HG03520 (cell line): ENCODE measurements around the gene JMJD7.

Source experiments
- ATAC-seq: cut with Tn5 transposase; IDR thresholded peaks from one replicate; pipeline ENCODE4 v1.9.1; 2021; ENCODE audit warnings: mild to moderate bottlenecking, moderate library complexity; ENCODE audit not compliant: unreplicated experiment

JMJD7 gene

GRCh38 chr15:41827880-41828806 lies at the start of gene JMJD7:
Gene JMJD7, plus strand, starts transcription at chr15:41828092. Its CDS starts 33 bp downstream, at chr15:41828125.
- ATAC-seq = peak; percentile 64

DNA sequence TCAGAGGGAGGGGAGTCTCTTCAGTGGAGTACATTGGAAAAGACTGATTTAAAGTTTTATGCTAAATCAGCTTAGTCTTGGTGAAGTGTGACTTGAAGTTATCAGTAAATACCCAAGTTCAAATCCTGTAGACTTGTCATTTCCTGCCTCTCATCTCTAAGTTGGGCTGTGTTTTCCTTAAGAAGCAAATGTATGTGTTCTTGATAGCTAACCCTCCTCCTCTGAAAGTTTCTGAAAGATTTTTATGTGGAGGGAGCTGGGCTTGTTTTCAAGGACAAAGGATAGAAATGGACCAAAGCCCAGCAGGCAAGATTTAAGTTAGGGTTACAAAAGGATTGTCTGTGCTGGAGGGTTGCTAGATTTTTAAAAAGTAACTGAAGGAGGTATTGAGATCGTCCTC lies 49.4 kb upstream of the JMJD7 start:
- no peak for ATAC-seq

- ATAC-seq = no peak
These were observed 48.2 kb upstream of the JMJD7 start for GRCh38 chr15:41779662-41780157.

DNA sequence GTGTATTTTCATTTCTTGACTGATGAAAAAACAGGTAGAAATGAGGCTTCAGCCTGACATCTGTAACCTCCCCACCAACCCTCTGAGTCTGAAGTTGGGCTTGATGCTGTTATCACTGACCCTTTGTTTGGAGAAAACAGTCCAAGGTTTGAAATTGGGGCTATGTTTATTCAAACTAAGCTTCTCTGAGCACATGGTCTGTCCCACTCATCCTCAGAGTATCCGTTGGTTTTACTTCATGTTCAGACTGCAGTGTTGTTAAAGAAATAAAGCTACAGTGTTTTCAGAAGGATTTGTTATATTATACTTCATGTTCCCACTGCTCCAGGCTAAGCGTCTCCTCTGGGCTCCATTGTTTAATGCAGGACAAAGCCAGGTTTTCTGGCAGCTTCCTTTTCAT lies 47.6 kb upstream of the JMJD7 start:
- no peak for ATAC-seq

DNA sequence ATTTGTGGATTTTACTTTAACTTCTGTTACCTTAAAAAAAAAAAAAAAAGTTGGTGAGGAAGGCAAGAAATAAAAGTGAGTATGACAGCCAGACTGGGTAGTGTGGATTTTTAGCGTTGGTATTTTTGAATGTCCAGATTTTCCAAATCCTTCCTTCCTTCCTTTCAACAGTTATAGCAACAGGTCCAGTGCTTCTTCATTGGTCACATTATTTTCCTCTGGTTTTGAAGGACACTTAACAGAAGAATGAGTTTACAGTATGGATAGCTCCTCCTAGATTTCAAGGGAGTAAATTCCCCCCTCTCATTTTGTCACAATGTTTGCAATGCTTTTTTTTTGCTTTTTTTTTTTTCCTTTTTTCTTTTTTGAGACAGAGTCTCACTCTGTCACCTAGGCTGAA lies 47.2 kb upstream of the JMJD7 start:
- ATAC-seq = no peak

DNA sequence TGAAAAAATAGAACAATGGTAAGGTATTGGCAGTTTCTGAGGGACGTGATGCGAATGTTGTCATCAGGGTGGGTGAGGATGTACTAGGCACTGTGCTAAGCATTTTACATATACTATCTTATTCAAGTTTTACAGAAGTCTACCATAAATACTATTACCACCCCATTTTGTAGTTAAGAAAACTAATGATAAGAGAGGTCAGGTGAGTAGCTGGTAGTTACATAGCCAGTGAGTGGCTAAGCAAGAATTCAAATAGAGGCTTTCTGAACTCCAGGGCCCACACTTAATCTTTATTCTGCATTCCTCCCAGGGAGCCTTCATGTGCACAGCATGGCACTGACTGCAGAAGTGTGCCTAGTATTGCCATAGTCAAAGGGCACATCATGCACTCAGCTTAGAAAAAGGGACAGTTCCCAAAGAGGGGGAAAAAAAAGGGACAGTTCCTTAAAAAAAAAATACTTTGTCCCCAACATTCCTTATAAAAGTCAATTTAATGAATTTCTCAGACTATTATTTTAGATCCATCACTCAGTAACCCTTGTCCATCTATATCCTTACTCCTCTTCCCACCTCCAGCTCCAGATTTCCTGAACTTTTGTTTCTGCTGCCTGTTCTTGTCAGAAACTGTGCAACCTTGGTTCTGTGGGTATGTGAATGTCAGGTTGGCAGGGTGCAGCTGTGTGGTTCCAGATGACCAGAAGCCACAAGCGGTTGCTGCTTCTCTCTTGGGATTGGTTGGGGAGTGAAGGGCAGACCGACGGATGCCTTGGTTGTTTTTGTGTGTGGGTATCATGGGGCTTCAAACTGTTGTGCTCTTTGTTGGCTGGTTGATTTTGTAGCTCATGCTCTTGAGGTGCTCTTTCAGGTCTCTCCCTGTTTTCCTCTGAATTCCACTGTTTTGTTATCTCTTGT lies 45.3 kb upstream of the JMJD7 start:
- no peak for ATAC-seq

GRCh38 chr15:41783296-41783695 lies 44.6 kb upstream of the JMJD7 start:
- ATAC-seq = no peak

GRCh38 chr15:41788262-41788661 lies 39.6 kb upstream of the JMJD7 start:
- ATAC-seq = no peak

DNA sequence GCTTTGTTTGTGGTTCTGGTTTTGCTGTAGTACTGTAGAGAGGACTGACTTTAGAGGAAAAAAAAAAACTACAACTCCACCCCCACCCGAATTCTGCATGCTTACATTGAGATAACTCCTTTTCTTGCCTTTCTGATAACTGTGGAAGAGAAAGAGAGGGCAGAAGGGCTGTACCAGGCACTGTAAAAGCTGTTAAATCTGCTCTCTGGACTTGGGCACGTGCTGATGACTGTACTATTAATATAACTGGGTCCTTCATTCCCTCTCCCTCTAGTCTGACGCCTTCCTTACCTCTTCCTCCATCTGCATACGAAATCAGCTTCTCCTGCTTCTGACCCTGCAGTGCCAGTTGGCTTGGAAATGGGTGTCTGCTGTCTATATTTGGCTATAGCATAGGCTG lies 38.7 kb upstream of the JMJD7 start:
- ATAC-seq = no peak

DNA sequence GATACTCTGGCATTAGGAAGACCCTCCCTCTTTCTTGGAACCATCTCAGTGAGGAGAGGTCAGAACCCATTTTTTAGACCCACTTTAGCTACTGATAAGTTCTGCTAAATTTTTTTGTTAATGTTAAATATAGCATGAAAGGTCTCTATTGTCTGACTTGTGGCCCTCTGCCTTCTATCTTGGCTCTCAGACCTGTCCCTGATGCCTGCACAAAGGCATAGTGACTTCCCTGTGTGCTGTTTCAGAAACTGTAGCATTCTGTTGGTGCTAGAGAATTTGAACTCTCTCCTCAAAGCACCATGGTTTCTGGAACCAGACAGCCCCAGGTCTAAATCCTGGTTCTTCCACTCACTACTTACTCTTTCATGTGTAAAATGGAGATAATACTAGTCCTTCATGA lies 38.2 kb upstream of the JMJD7 start:
- ATAC-seq = no peak

DNA sequence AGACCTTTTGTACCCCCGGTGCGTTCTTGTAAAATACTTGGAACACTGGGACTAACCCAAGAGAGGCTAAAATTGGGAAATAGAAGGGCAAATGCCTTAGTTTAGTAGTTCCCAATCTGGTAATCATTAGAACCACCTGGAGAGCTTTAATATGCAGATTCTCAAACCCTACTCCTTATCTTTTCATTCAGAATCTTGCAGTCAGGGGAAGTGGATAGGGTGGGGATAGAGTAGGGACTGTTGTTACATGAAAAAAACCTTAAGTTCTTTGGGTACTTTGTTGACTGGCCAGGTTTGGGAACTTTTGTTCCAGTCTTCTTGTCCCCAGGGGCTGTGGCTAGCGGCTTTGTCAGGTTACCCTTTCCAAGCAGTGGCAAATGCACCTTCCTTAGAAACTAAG lies 37.7 kb upstream of the JMJD7 start:
- ATAC-seq = no peak

GRCh38 chr15:41790756-41791546 lies 36.9 kb upstream of the JMJD7 start:
- no peak for ATAC-seq

- no peak for ATAC-seq
These were observed 36.4 kb upstream of the JMJD7 start for GRCh38 chr15:41791547-41791937.

GRCh38 chr15:41792000-41792637 lies 35.8 kb upstream of the JMJD7 start:
- no peak for ATAC-seq

DNA sequence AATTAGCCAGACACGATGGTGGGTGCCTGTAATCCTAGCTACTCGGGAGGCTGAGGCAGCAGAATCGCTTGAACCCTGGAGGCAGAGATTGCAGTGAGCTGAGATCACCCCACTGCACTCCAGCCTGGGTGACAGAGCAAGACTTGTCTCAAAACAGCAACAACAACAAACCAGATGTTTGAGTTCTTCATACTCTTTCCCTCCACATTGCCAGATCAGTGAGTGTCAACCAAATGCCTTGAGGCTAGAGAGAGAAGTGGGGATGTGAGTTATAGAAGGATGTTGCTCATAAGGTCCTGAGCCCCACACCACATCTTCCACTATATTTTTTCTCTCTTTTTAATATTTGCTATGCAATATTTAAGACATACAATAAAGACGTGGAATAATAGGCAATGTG lies 33.8 kb upstream of the JMJD7 start:
- no peak for ATAC-seq

- ATAC-seq = no peak
These were observed 31.7 kb upstream of the JMJD7 start for GRCh38 chr15:41795996-41796856.

DNA sequence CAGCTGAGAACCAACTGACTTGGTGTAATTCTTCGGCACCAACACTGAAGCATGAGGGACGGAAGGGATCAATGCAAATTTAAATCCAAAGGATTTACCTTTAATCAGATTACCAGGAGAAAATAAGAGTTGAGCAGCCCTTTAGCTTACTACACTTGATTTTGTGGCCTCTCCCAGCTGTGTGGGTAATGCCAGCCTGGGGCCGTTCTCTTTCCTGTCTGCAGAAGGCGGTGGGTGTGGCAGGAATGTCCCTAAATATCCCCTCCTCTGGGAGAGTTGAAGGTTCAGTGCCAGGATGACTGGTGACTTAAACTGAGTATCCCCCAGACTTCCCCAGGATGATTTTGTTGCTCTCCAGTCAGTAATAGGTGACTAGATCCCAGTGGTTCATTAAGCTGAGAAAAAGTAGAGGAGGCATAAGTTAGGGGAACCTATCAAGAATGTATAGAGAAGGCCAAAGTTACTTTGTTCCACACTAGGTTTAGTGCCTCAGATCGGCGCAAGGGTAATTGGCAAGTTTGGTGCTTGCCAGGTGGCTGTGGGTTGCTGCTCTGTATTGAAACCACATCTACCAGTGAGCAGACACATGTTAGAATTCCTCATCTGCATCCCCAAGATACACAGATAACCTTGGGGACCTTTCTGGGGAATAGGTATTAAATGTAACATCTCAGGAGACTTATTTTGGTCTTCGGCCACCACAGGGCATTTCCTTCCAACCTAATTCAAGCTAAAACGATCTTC lies 30.5 kb upstream of the JMJD7 start:
- no peak for ATAC-seq

- ATAC-seq = no peak
These were observed 29.0 kb upstream of the JMJD7 start for GRCh38 chr15:41798607-41799487.
